HepG2 (cell line): ENCODE measurements around the gene TACC2. TPM values are rescaled to one million over a fixed set of nuclear protein-coding genes. Genes with fewer than 3 reads are reported as not detected.
A peak's percentile ranks its signal among the peaks of the same experiment; 100 is the strongest.

Experiments
- ATAC-seq: fragments of 200-7000 bp; cut with Tn5 transposase; 3 replicates; pipeline ENCODE4 v1.9.1; 2020; ENCODE audit warnings: mild to moderate bottlenecking, moderate library complexity
- BruUV-seq: library from RNA; stranded (reverse); fragments of 400-500 nt; replicated peaks from 2 replicates; lab custom pipeline; 2021; lab: Mats Ljungman, UMichigan
- CTCF ChIA-PET: fragments of 300-600 bp; formaldehyde crosslinking; extraction: SDS; loops from one replicate; lab custom pipeline; 2021; ENCODE audit warnings: low total read pairs, inconsistent platforms, low intra/inter-chr PET ratio; lab: Yijun Ruan, JAX
- POLR2A ChIA-PET: fragments of 350-600 bp; sonication (Branson Sonifier 250); formaldehyde crosslinking; loops from one replicate; lab custom pipeline; 2020; ENCODE audit warnings: antibody characterized with exemption, inconsistent platforms; lab: Yijun Ruan, JAX
- DNase-seq: peaks from one replicate; pipeline ENCODE4 v3.0.0-alpha.2; 2015; ENCODE audit warnings: low spot score
- FAIRE-seq: peaks from 3 replicates; lab custom pipeline; 2011; peaks lifted over from hg19 to GRCh38; lab: Jason Lieb, UNC
- H2AFZ ChIP-seq: one replicate; pipeline ENCODE4 v1.6.1; 2011; ENCODE audit warnings: low read length, inconsistent platforms
- H3K27ac ChIP-seq: fragments of 300-600 bp; 3 replicates; pipeline ENCODE4 v1.8.0; 2011; ENCODE audit warnings: mixed run types, mild to moderate bottlenecking, mixed read lengths, low read length, inconsistent platforms; ENCODE audit not compliant: insufficient read depth; ENCODE audit errors: extremely low read length
- H3K27me3 ChIP-seq, 2 experiments: fragments of 200-600 bp in 1 of 2; 2 replicates in 1 of 2; 3 replicates in 1 of 2; pipeline versions ENCODE4 v1.6.0 to v1.8.0; 2011; ENCODE audit warnings: low read length in 2 of 2, mild to moderate bottlenecking in 2 of 2, moderate library complexity in 2 of 2, inconsistent platforms in 1 of 2; ENCODE audit not compliant: insufficient read depth in 2 of 2, control insufficient read depth in 1 of 2
- H3K36me3 ChIP-seq, 2 experiments: fragments of 200-600 bp in 1 of 2; replicated peaks in 1 of 2; 2 replicates in 1 of 2; 3 replicates in 1 of 2; pipeline versions ENCODE4 v1.5.1 to v1.8.0; 2011; ENCODE audit warnings: low read length in 2 of 2, inconsistent platforms in 1 of 2; ENCODE audit not compliant: insufficient read depth in 2 of 2, control insufficient read depth in 1 of 2
- H3K4me1 ChIP-seq: 2 replicates; pipeline ENCODE4 v1.5.1; 2012; ENCODE audit warnings: low read length, inconsistent platforms; ENCODE audit not compliant: insufficient read depth
- H3K4me2 ChIP-seq: 2 replicates; pipeline ENCODE4 v1.6.0; 2011; ENCODE audit warnings: low read depth, low read length, inconsistent platforms
- H3K4me3 ChIP-seq, 3 experiments: fragments of 200-600 bp in 1 of 3; sonication (generic), shearing (Covaris generic) in 1 of 3; replicated peaks in 1 of 3; 2 replicates each; pipeline ENCODE4 v1.5.1; 2011 to 2016; ENCODE audit warnings: low read length in 3 of 3, inconsistent platforms in 2 of 3, low read depth in 2 of 3, mild to moderate bottlenecking in 2 of 3, control low read depth in 1 of 3, mixed read lengths in 1 of 3; ENCODE audit not compliant: insufficient read depth in 1 of 3
- H3K79me2 ChIP-seq: one replicate; pipeline ENCODE4 v1.6.1; 2011; ENCODE audit warnings: low read length, inconsistent platforms; ENCODE audit not compliant: insufficient read depth
- H3K9ac ChIP-seq: 2 replicates; pipeline ENCODE4 v1.6.0; 2011; ENCODE audit warnings: mild to moderate bottlenecking, low read depth, low read length, inconsistent platforms; ENCODE audit not compliant: insufficient read depth
- H3K9me3 ChIP-seq: 2 replicates; pipeline ENCODE4 v1.5.1; 2012; ENCODE audit warnings: mild to moderate bottlenecking, low read length
- H4K20me1 ChIP-seq: 2 replicates; pipeline ENCODE4 v1.6.0; 2011; ENCODE audit warnings: inconsistent platforms, mild to moderate bottlenecking, low read length, moderate library complexity; ENCODE audit not compliant: insufficient read depth
- ARID2 ChIP-seq: sonication (generic); formaldehyde crosslinking; IDR thresholded peaks from 2 replicates; pipeline ENCODE4 v1.8.1; 2022; ENCODE audit warnings: mild to moderate bottlenecking, missing genetic modification reagents, borderline replicate concordance
- GMEB2 ChIP-seq: IDR thresholded peaks from 2 replicates; pipeline ENCODE4 v1.6.1; 2016; ENCODE audit warnings: missing biosample characterization, missing genetic modification reagents, low read depth
- MTA1 ChIP-seq: sonication (generic); formaldehyde crosslinking; IDR thresholded peaks from 2 replicates; pipeline ENCODE4 v1.4.0; 2020; ENCODE audit warnings: missing genetic modification reagents, mild to moderate bottlenecking, borderline replicate concordance
- POLR2AphosphoS5 ChIP-seq: IDR thresholded peaks from 2 replicates; pipeline ENCODE4 v1.6.1; 2012; ENCODE audit warnings: low read depth, low read length
- RBFOX2 ChIP-seq: fragments of 200-400 bp; formaldehyde crosslinking; IDR thresholded peaks from 2 replicates; pipeline ENCODE4 v1.6.1; 2017; ENCODE audit warnings: low read depth, mild to moderate bottlenecking, low read length
- SMARCE1 ChIP-seq: fragments of 450-650 bp; IDR thresholded peaks from 2 replicates; pipeline ENCODE4 v1.6.1; 2017; ENCODE audit warnings: borderline replicate concordance
- TARDBP ChIP-seq: sonication (generic); formaldehyde crosslinking; IDR thresholded peaks from 2 replicates; pipeline ENCODE4 v1.8.0; 2022; ENCODE audit warnings: mild to moderate bottlenecking, missing genetic modification reagents
- ZBTB46 ChIP-seq: sonication (generic); formaldehyde crosslinking; IDR thresholded peaks from 2 replicates; pipeline ENCODE4 v1.4.0; 2020; ENCODE audit warnings: mild to moderate bottlenecking, missing genetic modification reagents, borderline replicate concordance
- ZNF576 ChIP-seq: sonication (generic); formaldehyde crosslinking; IDR thresholded peaks from 2 replicates; pipeline ENCODE4 v1.4.0; 2020; ENCODE audit warnings: mild to moderate bottlenecking, missing genetic modification reagents
- ZNF660 ChIP-seq: sonication (generic); formaldehyde crosslinking; IDR thresholded peaks from 2 replicates; pipeline ENCODE4 v1.5.1; 2020; ENCODE audit warnings: mild to moderate bottlenecking, low read depth, missing genetic modification reagents, borderline replicate concordance
- ZNF747 ChIP-seq: sonication (generic); formaldehyde crosslinking; IDR thresholded peaks from 2 replicates; pipeline ENCODE4 v1.8.1; 2023; ENCODE audit warnings: missing genetic modification reagents, mild to moderate bottlenecking, borderline replicate concordance
- ZNF775 ChIP-seq: sonication (generic); formaldehyde crosslinking; IDR thresholded peaks from 2 replicates; pipeline ENCODE4 v1.4.0; 2020; ENCODE audit warnings: missing genetic modification reagents, mild to moderate bottlenecking, moderate library complexity, borderline replicate concordance
- whole genome bisulfite sequencing: methylation state at CpG from one replicate; pipeline ENCODE4 v1.1.6; 2017; ENCODE audit warnings: low lambda C conversion rate; 5-methylcytosine and 5-hydroxymethylcytosine counted together
- in situ Hi-C: cut with HindIII; loops from 2 replicates; pipeline ENCODE4 v1.10.0; 2017; ENCODE audit warnings: low pct_unique_long_range_greater_than_20kb; ENCODE audit not compliant: extremely low pct_ligation_motif_present
- intact Hi-C: fragments of 100-400 bp; cut with micrococcal nuclease; formaldehyde crosslinking; loops from one replicate; pipeline ENCODE4 v1.10.0; 2022; ENCODE audit not compliant: unreplicated experiment
- polyA plus RNA-seq, 8 experiments: library from polyadenylated mRNA; depleted of rRNA in 3 of 8; stranded (reverse) in 7 of 8; unstranded in 1 of 8; fragments of >200 nt; fragmentation: Illumina TruSeq in 4 of 8; extraction: Trizol in 4 of 8; gene quantifications; 2 replicates each; pipeline versions ENCODE4 v1.2.1 to v1.2.3, GENCODE V29; 2011 to 2016; ENCODE audit warnings: low read depth in 4 of 8, missing spikeins in 1 of 8, mixed read lengths in 1 of 8; ENCODE audit not compliant: insufficient read depth in 1 of 8
- total RNA-seq, 5 experiments: library from RNA; depleted of rRNA; stranded (reverse); fragments of >200 nt; fragmentation: Illumina TruSeq; extraction: Trizol; gene quantifications; 2 replicates each; pipeline ENCODE4 v1.2.3, GENCODE V29; 2016; ENCODE audit warnings: low read depth in 1 of 5

The TACC2 gene
- total and polyA plus RNA-seq, 2 of the 13 experiments (the other 11 are each of a cell fraction or from before 2014, with no cell fraction given), result 11.8 to 16.0 TPM

GRCh38 chr10:122018491-122018890 is 29.5 kb downstream of the TACC2 start:
- CTCF ChIA-PET, result no interaction called here
- in situ Hi-C loops (no loop called here), intact Hi-C loops (no loop called here)
- DNase-seq, result no peak
- POLR2A ChIA-PET, result no interaction called here
- peak overlapping the region in 2 of 3 experiments; percentile 54 to 65; a peak in 3 of 6 replicates for H3K4me3 ChIP-seq
- H3K9ac ChIP-seq, result no peak overlapping the region
- no peak overlapping the region for H2AFZ ChIP-seq
- H4K20me1 ChIP-seq, result no peaks in the 10 kb centered on the region
- WGBS, result 3% methylated on average over 7 of the region's 7 CpGs
- TF ChIP-seq ARID2 (CRISPR knock-in tag) (no peak), RBFOX2 (no peak), POLR2AphosphoS5 (no peak), GMEB2 (no peak), ZNF576 (CRISPR knock-in tag) (no peak), TARDBP (CRISPR knock-in tag) (no peak), ZNF775 (CRISPR knock-in tag) (no peak), ZNF747 (no peak), SMARCE1 (no peak), ZNF660 (no peak), MTA1 (CRISPR knock-in tag) (no peak), ZBTB46 (CRISPR knock-in tag) (no peak)
- no peak overlapping the region for H3K27ac ChIP-seq
- H3K9me3 ChIP-seq, result no peaks in the 10 kb centered on the region
- FAIRE-seq, result no peak
- no peaks in the 10 kb centered on the region for H3K36me3 ChIP-seq
- ATAC-seq, result no peak; the same call in 2 of the 3 replicates
- H3K4me1 ChIP-seq, result peaks cover 60% of the 10 kb centered on the region
- no peaks in the 10 kb centered on the region for H3K79me2 ChIP-seq
- BruUV-seq, result no TSS peak
- peak overlapping the region; percentile 88 for H3K4me2 ChIP-seq
- peaks cover 0 to 15% of the 10 kb centered on the region in 2 experiments; a peak in 1 of 5 replicates for H3K27me3 ChIP-seq
